HepG2 (cell line): Measurements from ENCODE around the gene PTPRM. TPM values are rescaled to one million over a fixed set of nuclear protein-coding genes. Genes with fewer than 3 reads are reported as not detected.
A peak's percentile ranks its signal among the peaks of the same experiment; 100 is the strongest.

ENCODE experiments used
- ARID3A ChIP-seq: IDR thresholded peaks from 2 replicates; pipeline ENCODE4 v1.6.1; 2012; ENCODE audit warnings: low read depth, low read length, improper control_type of control experiment
- ELF3 ChIP-seq: IDR thresholded peaks from 2 replicates; pipeline ENCODE4 v1.6.1; 2016; ENCODE audit warnings: missing genetic modification reagents, missing compliant biosample characterization
- EP300 ChIP-seq, 3 experiments: sonication (generic) in 1 of 3; formaldehyde crosslinking in 1 of 3; IDR thresholded peaks; 2 replicates each; pipeline versions ENCODE4 v1.5.1 to v1.6.1; 2011 to 2020; ENCODE audit warnings: low read depth in 2 of 3, low read length in 2 of 3, borderline replicate concordance in 1 of 3, improper control_type of control experiment in 1 of 3, mild to moderate bottlenecking in 1 of 3, missing genetic modification reagents in 1 of 3, moderate library complexity in 1 of 3
- GTF3A ChIP-seq: sonication (generic); formaldehyde crosslinking; conservative IDR thresholded peaks from 2 replicates; pipeline ENCODE4 v1.4.0; 2020; ENCODE audit warnings: mild to moderate bottlenecking, missing genetic modification reagents
- HOMEZ ChIP-seq: IDR thresholded peaks from 2 replicates; pipeline ENCODE4 v1.6.1; 2016; ENCODE audit warnings: low read depth
- IKZF5 ChIP-seq: IDR thresholded peaks from 2 replicates; pipeline ENCODE4 v1.6.1; 2018; ENCODE audit warnings: missing genetic modification reagents, mild to moderate bottlenecking, missing compliant biosample characterization
- IRF2 ChIP-seq: IDR thresholded peaks from 2 replicates; pipeline ENCODE4 v1.6.1; 2018; ENCODE audit warnings: missing genetic modification reagents, missing compliant biosample characterization
- MED1 ChIP-seq: sonication (generic); formaldehyde crosslinking; IDR thresholded peaks from 2 replicates; pipeline ENCODE4 v1.4.0; 2020; ENCODE audit warnings: missing genetic modification reagents
- MIXL1 ChIP-seq: IDR thresholded peaks from 2 replicates; pipeline ENCODE4 v1.6.1; 2016
- NFIC ChIP-seq: IDR thresholded peaks from 2 replicates; pipeline ENCODE4 v1.6.1; 2012; ENCODE audit warnings: mild to moderate bottlenecking, low read length, inconsistent platforms
- PAXIP1 ChIP-seq: sonication (generic); formaldehyde crosslinking; conservative IDR thresholded peaks from 2 replicates; pipeline ENCODE4 v1.4.0; 2020; ENCODE audit warnings: mild to moderate bottlenecking, missing genetic modification reagents, moderate library complexity
- POGZ ChIP-seq: sonication (generic); formaldehyde crosslinking; IDR thresholded peaks from 2 replicates; pipeline ENCODE4 v1.4.0; 2020; ENCODE audit warnings: mild to moderate bottlenecking, missing genetic modification reagents
- RXRB ChIP-seq: IDR thresholded peaks from 2 replicates; pipeline ENCODE4 v1.6.1; 2016; ENCODE audit warnings: borderline replicate concordance, missing genetic modification reagents, missing compliant biosample characterization
- SAP130 ChIP-seq: IDR thresholded peaks from 2 replicates; pipeline ENCODE4 v1.6.1; 2016; ENCODE audit warnings: low read depth
- SKI ChIP-seq: fragments of 450-650 bp; IDR thresholded peaks from one replicate; pipeline ENCODE4 v1.6.1; 2018; ENCODE audit warnings: mild to moderate bottlenecking; ENCODE audit not compliant: partially characterized antibody
- SOX13 ChIP-seq, 3 experiments: fragments of 450-650 bp in 1 of 3; sonication (generic) in 1 of 3; formaldehyde crosslinking in 1 of 3; IDR thresholded peaks in 2 of 3; conservative IDR thresholded peaks in 1 of 3; 2 replicates each; pipeline versions ENCODE4 v1.5.0 to v1.6.1; 2016 to 2020; ENCODE audit warnings: antibody characterized with exemption in 1 of 3, mild to moderate bottlenecking in 1 of 3, missing compliant biosample characterization in 1 of 3, missing genetic modification reagents in 1 of 3, moderate library complexity in 1 of 3
- ZNF281 ChIP-seq: sonication (generic); formaldehyde crosslinking; IDR thresholded peaks from 2 replicates; pipeline ENCODE4 v1.4.0; 2020; ENCODE audit warnings: missing genetic modification reagents, borderline replicate concordance
- polyA plus RNA-seq, 8 experiments: library from polyadenylated mRNA; depleted of rRNA in 3 of 8; stranded (reverse) in 7 of 8; unstranded in 1 of 8; fragments of >200 nt; fragmentation: Illumina TruSeq in 4 of 8; extraction: Trizol in 4 of 8; gene quantifications; 2 replicates each; pipeline versions ENCODE4 v1.2.1 to v1.2.3, GENCODE V29; 2011 to 2016; ENCODE audit warnings: low read depth in 4 of 8, missing spikeins in 1 of 8, mixed read lengths in 1 of 8; ENCODE audit not compliant: insufficient read depth in 1 of 8
- total RNA-seq, 5 experiments: library from RNA; depleted of rRNA; stranded (reverse); fragments of >200 nt; fragmentation: Illumina TruSeq; extraction: Trizol; gene quantifications; 2 replicates each; pipeline ENCODE4 v1.2.3, GENCODE V29; 2016; ENCODE audit warnings: low read depth in 1 of 5

PTPRM gene
- total and polyA plus RNA-seq, 2 of the 13 experiments (the other 11 are each of a cell fraction or from before 2014, with no cell fraction given) = 12.6 to 108 TPM

- TF ChIP-seq ZNF281 (CRISPR knock-in tag) = peak; percentile 71; the same call in 1 of the 2 replicates
- TF ChIP-seq POGZ (CRISPR knock-in tag) = peak; percentile 58; the same call in 1 of the 2 replicates
- TF ChIP-seq ARID3A = peak; percentile 81; the same call in 1 of the 2 replicates
- TF ChIP-seq IRF2 (CRISPR knock-in tag) = no peak
- peak; percentile 12 for TF ChIP-seq SKI
- TF ChIP-seq NFIC = peak; percentile 59; the same call in 1 of the 2 replicates
- TF ChIP-seq GTF3A (CRISPR knock-in tag) = no peak
- peak; percentile 64 for TF ChIP-seq ELF3 (CRISPR knock-in tag)
- peak; percentile 55 to 83; a peak in 2 of 4 replicates for TF ChIP-seq EP300 (IDR thresholded peaks at IDR 0.05; ENCODE audit: low read depth in 2 of 2, low read length in 2 of 2)
- no peak for TF ChIP-seq EP300 (CRISPR knock-in tag; IDR thresholded peaks at IDR 0.05; ENCODE audit: borderline replicate concordance)
- TF ChIP-seq IKZF5 (CRISPR knock-in tag) = 0 out of 2 replicates have a peak, but pooled peaks have one; percentile 16
- TF ChIP-seq SAP130 (CRISPR knock-in tag) = peak; percentile 23; the same call in 1 of the 2 replicates
- peak; percentile 79; the same call in 1 of the 2 replicates for TF ChIP-seq HOMEZ (CRISPR knock-in tag)
- 0 out of 2 replicates have a peak, but pooled peaks have one; percentile 1 for TF ChIP-seq MIXL1 (CRISPR knock-in tag)
- peak; percentile 63 for TF ChIP-seq MED1
- TF ChIP-seq SOX13 (IDR thresholded peaks at IDR 0.05) = no peak
- 0 out of 4 replicates have a peak, but pooled peaks of 1 of the 2 experiments have one; percentile 39 for TF ChIP-seq SOX13 (CRISPR knock-in tag; conservative IDR thresholded peaks at IDR 0.05 in 1 of 2, IDR thresholded peaks at IDR 0.05 in 1 of 2)
- TF ChIP-seq PAXIP1 (CRISPR knock-in tag) = peak; percentile 60
- peak; percentile 81 for TF ChIP-seq RXRB
Measured at GRCh38 chr18:7921938-7922587, 354.9 kb downstream of the PTPRM start (continued).
